Stimulated activated CD8-positive, alpha-beta memory T cell treated with anti-CD3 and anti-CD28 coated beads, Interleukin-7, amount 100 ng/mL, for 4 hours (primary cell): ENCODE measurements around the gene DOK7.

ENCODE experiments used
- DNase-seq, 2 donors: peaks; one replicate each; pipeline ENCODE4 v3.0.0-alpha.2; 2020; ENCODE audit warnings: low read depth in 2 of 2

DOK7 gene

DNA sequence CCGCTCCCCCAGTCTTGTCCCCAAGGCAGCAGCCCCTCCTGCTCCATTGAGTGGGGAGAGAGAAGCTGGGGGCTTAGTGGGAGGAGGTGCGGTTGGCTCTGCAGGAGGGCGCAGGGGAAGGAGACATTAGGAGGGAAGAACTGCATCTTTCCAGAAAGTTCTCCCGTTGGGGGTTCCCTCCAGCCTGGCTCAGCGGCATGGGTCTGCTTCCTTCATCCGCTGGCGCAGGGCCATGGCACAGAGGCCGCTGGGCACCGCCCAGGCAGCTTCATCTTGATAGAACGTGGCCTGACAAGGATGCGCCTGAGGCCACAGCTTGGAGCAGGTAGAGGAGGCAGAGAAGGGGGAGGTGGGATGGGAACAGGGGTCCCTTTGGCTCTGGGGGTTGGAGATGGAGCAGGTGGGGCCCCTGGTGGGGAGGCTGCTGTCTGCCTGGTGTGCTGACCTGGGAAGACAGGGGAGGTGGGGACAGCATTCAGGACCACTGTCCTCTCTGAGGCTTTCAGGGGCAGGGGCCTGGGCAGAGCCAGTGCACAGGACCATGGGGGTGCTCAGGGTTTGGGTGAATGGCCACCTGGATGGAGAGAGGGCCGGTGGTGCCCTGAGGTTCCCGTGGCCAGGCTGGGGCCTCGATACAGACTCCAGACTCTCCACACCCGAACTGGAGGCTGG lies 12.1 kb downstream of the DOK7 start:
- no peak for DNase-seq

DNA sequence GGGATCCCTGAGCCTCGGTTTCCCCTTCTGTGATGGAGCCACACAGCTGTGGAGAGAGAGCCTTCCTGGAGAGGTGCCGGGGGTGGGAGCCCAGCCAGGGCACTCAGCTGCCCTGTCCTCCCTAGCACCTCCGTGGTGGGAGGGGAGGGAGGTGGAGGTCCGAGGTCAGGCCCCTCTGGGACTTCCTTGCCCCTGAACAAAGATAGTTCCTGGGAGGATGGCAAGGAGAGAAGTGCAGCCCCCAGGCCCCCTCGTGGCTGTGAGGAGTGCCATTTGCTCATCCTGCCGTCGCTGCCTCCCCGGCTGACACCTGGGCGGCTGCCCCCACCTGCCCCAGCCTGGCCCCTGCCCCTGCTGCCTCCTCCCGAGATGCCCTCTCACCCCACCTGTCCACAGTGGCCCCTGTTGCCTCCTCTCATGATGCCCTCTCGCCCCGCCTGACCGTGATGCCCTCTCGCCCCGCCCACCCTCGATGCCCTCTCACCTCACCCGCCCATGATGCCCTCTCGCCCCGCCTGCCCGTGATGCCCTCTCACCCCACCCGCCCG lies 12.7 kb downstream of the DOK7 start:
- DNase-seq, result no peak

DNA sequence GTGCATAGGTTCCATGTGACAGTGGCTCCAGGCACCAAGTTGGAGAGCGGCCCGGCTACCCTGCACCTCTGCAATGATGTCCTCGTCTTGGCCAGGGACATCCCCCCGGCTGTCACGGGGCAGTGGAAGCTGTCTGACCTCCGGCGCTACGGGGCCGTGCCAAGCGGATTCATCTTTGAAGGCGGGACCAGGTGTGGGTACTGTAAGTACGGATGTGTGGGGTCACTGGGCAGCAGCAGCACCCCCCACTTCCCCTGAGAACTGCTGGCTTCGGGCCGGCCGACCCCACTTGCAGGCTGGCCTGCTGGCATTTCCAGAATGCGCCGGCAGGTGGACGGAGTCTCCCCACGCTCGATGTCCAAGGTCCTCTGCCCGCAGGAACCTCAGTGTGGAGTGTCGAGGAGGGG lies 13.2 kb downstream of the DOK7 start:
- no peak for DNase-seq

- no peak for DNase-seq
Measured at GRCh38 chr4:3476936-3477749, 14.0 kb downstream of the DOK7 start.

DNA sequence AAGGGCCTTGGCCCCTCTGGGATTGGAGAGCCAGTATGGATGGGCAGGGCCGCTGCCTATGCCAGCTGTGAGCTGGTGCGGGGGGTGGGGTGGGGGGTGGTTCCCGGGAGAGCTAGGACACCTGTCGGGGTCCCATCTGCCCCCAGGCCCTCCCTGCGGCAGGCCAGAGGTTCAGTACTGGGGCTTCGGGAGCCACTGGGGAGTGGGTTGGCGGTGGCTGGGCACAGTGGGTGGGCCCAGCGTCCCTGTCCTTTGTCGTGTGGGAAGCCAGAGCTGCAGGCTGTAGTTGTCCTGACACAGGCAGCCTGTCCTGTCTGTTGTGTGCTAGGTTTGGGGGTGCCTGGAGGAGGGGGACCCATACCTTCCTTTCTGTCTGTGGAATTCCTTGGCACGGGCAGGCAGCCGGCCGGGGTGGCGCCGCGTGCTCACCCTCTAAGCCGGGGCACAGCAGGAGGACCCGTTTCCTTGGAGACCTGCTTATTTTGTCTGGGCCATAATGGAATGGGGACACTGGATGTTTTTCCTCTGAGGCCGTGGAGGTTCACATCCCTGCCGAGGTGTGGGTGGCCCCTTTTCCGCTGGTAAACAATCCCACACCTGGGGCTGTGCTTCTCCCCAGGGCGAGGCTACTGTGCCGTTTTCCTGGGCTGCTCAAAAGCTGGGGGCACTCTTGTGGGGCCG lies 14.8 kb downstream of the DOK7 start:
- DNase-seq, result no peak

DNA sequence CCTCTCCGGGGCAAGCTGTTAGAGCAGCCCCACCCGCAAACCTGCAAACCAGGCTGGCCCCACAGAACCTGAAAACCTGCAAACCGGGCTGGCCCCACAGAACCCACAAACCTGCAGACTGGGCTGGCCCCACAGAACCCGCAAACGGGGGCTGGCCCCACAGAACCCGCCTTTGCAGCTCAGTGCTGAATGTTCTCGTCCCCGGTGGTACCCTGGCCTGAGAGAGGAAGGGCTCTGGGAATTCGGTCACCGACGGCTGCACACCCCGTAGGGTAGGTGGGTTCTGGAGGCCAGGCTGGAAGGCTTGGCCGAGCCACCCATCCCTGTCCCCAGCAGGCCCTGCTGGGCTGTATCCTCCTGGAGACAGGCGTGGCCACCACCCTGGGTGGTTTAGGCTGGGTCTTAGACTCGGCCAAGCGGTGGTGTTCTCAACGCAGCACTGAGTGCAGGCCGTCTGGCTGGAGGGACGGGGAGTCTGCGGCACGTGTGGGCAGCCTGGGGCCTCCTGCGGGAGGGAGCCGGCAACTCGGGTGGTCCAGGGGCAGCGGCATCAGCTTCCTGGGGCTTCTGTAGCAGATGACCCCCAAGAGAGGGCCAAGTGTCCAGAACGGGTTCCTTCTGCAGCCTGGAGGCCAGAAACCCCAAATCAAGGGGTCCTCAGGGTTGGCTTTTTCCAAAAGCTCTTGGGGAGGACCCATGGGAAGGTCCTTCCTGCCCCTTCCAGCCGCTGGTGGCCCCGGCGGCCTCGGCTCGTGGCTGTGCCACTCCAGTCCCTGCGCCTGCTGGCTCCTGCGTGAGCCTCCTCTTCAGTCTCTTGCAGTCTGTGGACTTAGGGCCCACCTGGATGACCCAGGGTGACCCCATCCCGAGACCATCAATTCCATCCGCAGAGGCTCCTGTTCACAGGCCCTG lies 15.6 kb downstream of the DOK7 start:
- no peak for DNase-seq

DNA sequence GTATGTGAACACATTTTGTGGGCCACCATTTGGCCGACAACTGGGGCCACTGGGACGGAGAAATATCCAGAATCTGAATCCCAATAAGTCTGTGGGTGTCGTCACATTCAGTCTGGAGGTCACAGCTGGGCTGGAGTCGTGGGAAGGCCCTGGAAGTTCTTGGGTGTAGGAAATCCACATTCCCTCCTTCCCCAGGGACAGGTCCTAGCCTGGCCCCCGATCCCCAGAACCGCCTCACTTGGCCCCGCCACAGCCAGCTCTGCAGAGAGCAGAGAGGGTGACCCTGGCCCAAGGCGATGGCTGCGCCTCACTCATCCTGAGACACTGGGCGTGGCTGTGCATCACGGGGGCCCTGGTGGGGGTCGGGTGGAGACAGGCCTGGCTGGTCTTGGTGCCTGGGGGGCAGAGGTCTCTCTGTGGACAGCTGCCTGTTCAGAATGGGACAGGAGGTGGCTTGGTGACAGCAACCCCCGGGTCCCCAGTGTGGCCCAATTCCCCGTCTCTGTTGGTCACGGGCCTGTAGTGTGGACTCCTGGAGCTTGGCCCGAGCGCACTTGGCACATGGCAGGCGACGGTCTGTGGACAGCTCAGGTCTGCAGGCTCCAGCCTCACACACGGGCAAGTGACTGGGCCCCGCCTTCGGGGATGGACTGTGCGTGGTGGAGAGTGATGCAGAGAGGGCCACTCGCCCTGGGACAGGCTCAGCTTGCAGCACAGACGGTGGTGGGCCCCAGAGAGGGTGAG lies 16.4 kb downstream of the DOK7 start:
- DNase-seq, result no peak

- peak; percentile 12 to 44 for DNase-seq
Measured at GRCh38 chr4:3480528-3481112, 17.5 kb downstream of the DOK7 start.

DNA sequence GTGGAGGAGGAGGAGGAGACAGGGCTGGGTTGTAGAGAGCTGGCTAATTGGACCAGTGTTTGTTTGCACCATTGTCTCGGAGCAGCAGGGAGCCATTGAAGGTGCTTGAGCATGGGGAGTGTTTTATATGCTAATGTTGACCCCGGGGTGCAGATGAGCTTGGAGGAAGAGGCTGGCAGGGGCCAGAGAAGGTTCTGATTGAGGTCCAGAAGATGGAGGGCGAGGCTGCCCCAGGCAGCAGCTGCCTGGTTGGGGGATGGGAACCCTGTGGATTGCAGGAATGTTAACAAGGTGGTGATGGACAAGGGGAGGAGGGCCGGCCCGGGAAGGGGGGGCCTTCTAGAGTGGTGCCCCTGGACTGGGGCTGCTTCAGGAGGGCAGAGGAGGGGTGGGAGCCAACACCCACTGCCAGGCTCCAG lies 18.0 kb downstream of the DOK7 start:
- DNase-seq, result no peak

DNA sequence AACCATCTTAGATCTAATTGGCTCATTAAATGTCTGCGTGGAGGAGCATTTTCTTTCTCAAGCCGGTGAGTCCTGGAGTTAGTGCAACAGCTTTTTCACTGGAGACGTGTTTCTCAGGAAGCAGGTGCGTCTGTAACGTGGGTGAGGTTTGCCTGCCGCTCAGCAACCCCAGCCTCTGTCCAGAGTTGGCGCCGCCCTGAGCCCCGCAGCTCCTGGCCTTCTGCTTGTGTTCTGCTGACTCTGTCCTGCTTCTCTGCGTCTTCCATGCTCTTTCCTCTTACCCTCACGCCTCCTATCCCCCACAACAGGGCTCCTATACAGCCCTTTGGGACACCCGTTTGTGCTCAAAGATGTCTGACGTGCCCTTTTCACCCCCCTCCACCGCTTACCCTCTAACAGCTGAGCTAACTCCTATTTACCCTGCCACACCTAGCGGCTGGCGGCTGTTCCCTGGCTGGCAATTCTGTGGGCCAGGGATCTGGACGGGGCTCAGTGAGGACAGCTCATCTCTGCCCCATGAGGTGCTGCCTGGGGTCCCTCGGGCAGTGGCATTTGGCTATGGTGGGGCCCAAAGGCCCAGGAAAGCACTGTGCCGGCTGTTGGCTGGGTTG lies 18.8 kb downstream of the DOK7 start:
- DNase-seq, result no peak

DNA sequence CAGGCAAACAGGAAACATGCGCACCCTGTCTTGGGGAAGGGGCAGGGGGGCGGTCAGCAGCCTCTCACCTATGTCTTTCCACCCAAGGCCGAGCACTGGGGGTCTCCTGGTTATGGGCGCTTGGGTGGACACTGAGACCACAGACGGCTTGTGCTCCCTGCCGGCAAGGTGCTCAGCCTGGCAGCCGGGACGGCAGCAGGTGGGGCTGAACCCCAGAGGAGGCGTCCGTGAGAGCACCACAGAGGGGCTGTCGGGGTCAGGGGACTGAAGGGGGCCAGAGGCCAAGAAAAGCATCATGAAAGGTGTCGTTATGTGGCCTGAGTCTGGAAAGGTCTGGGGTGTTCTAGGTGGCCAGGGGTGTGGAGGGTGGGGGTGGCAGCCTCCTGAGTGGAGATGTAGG lies 19.6 kb downstream of the DOK7 start:
- no peak for DNase-seq

DNA sequence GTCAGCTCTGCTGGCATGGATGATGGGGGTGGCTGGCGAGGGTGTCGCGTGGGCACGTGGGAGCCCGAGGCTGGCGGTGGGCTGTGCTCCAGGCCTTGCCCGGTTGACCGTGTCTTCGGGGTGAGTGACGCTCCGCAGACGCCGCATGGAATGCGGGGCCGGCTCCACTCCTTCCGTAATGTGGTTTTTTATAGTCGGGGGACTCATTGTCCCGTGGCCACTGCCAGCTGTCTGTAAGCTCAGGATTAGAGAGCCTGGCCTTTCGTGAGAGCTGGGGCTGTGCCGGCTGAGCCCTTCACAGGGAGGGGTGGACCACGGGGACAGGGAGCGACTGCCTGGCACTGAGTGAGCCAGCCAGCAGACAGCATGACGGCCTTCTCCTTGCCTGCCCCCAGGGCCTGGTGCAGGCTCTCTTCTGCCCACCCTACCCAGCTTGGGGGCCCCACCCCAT lies 20.4 kb downstream of the DOK7 start:
- DNase-seq, result no peak

DNA sequence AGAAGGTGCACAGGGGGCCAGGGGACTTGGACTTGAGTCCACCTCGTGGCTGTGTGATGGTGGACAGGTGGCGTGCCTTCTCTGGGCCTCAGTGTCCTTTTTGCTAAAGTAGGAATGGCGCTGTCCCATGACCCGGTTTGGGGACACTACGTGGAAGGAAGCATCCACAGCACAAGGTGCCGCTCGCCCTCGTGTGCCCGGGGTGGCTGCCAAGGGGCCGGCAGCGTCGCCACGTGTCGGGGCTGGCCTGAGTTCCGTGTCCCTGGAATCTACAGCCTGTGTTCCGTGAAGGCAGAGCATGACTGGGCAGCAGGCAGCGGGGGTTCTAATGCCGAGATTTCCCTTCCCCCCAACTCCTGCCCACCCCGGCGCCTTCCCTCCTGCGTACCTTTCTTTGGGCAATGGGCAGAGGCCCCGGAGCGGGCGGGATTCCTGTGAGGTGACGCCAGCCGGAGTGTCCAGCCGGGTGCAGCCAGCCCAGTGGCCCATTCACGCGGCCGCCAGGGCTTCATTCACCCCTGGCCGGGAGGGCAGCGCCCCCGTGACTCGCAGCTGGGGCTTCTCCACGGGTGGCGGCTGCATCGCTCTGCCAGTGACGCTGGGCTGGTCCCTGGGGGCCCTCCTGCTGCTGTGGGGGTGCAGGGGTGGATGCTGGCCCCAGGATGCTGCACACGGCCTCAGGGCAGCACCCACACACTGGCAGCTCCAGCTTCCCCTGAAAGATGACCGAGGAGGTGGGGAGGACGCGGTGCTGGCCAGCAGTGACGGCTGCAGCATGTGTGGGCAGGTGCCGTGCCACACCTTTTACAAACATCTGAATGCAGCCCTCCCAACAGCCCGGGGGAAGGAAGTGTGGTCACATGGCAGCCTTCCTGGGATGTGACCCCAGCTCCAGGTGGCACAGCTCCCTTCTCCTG lies 21.2 kb downstream of the DOK7 start:
- no peak for DNase-seq

GRCh38 chr4:3485011-3485791 lies 22.1 kb downstream of the DOK7 start:
- DNase-seq, result no peak

GRCh38 chr4:3485886-3486540 lies 22.9 kb downstream of the DOK7 start:
- DNase-seq, result no peak

- DNase-seq, result no peak
Measured at GRCh38 chr4:3486541-3487540, 23.7 kb downstream of the DOK7 start.
